K562 (cell line): ENCODE measurements around the gene MOK. TPM values are rescaled to one million over a fixed set of nuclear protein-coding genes. Genes with fewer than 3 reads are reported as not detected.
A peak's percentile ranks its signal among the peaks of the same experiment; 100 is the strongest.

Experiments
- ARNT ChIP-seq, 2 experiments: fragments of 450-650 bp; IDR thresholded peaks; 2 replicates each; pipeline ENCODE4 v1.6.1; 2016; ENCODE audit warnings: mild to moderate bottlenecking in 1 of 2
- CHD1 ChIP-seq: fragments of 200-600 bp; sonication (generic); IDR thresholded peaks from one replicate; pipeline ENCODE4 v1.6.1; 2012; ENCODE audit warnings: mild to moderate bottlenecking, moderate library complexity, low read length, inconsistent platforms
- ELF2 ChIP-seq: fragments of 250-450 bp; sonication (Bioruptor Pico); IDR thresholded peaks from 2 replicates; pipeline ENCODE4 v1.5.0; 2021; ENCODE audit warnings: mild to moderate bottlenecking
- EP300 ChIP-seq: IDR thresholded peaks from 2 replicates; pipeline ENCODE4 v1.6.1; 2012; ENCODE audit warnings: low read length, improper control_type of control experiment
- HDAC1 ChIP-seq, 2 experiments: fragments of 450-650 bp; IDR thresholded peaks; 2 replicates each; pipeline ENCODE4 v1.6.1; 2016 to 2017; ENCODE audit warnings: inconsistent platforms in 1 of 2, mild to moderate bottlenecking in 1 of 2, moderate library complexity in 1 of 2
- KLF13 ChIP-seq: fragments of 450-650 bp; IDR thresholded peaks from 2 replicates; pipeline ENCODE4 v1.6.1; 2016; ENCODE audit warnings: missing genetic modification characterization, low read depth, mild to moderate bottlenecking, missing compliant biosample characterization, moderate library complexity, borderline replicate concordance
- LCOR ChIP-seq: sonication (generic); formaldehyde crosslinking; IDR thresholded peaks from 2 replicates; pipeline ENCODE4 v1.8.0; 2022; ENCODE audit warnings: mild to moderate bottlenecking, missing genetic modification reagents
- SPI1 ChIP-seq: IDR thresholded peaks from 2 replicates; pipeline ENCODE4 v1.6.1; 2011; ENCODE audit warnings: low read depth, low read length, control low read depth, borderline replicate concordance
- ZFP1 ChIP-seq: fragments of 450-650 bp; formaldehyde crosslinking; IDR thresholded peaks from 2 replicates; pipeline ENCODE4 v1.4.0; 2020; ENCODE audit warnings: mild to moderate bottlenecking, mixed read lengths
- ZNF766 ChIP-seq: fragments of 200-800 bp; sonication (Bioruptor generic); conservative IDR thresholded peaks from 2 replicates; pipeline ENCODE4 v1.6.1; 2016; ENCODE audit warnings: missing genetic modification characterization, missing compliant biosample characterization
- polyA plus RNA-seq, 8 experiments: library from polyadenylated mRNA; depleted of rRNA in 4 of 8; stranded (reverse) in 5 of 8; unstranded in 3 of 8; fragments of >200 nt; fragmentation: Nextera tagmentation in 2 of 8; fragmentation: Illumina TruSeq in 1 of 8; extraction: Ambion mirVana in 2 of 8; extraction: Trizol in 1 of 8; gene quantifications; 2 replicates each; pipeline versions ENCODE4 v1.2.1 to v1.2.3, GENCODE V29; 2011 to 2014; ENCODE audit warnings: inconsistent platforms in 1 of 8, missing spikeins in 1 of 8
- total RNA-seq, 7 experiments: library from RNA; depleted of rRNA in 6 of 7; stranded (reverse); fragments of >200 nt in 6 of 7; fragmentation: Illumina TruSeq in 2 of 7; extraction: Trizol in 2 of 7; gene quantifications; 2 replicates each; pipeline versions ENCODE4 v1.2.1 to v1.2.3, GENCODE V29; 2011 to 2021; ENCODE audit warnings: low replicate concordance in 1 of 7
- TF ChIP-seq, protein P1 (sequence below): fragments of 200-600 bp; sonication (generic); IDR thresholded peaks from one replicate; pipeline ENCODE4 v1.6.1; 2012; ENCODE audit warnings: mild to moderate bottlenecking, low read depth, low read length, inconsistent platforms
- TF ChIP-seq, protein P2 (sequence below): fragments of 450-650 bp; IDR thresholded peaks from 2 replicates; pipeline ENCODE4 v1.6.1; 2016; ENCODE audit warnings: low read depth, mild to moderate bottlenecking, moderate library complexity
- TF ChIP-seq, protein P3 (sequence below): fragments of 450-650 bp; formaldehyde crosslinking; IDR thresholded peaks from 2 replicates; pipeline ENCODE4 v1.4.0; 2020; ENCODE audit warnings: mild to moderate bottlenecking, moderate library complexity

The MOK gene
- total and polyA plus RNA-seq, 9 of the 15 experiments (the other 6 are each of a cell fraction or from before 2014, with no cell fraction given): 1.3 to 8.4 (median 5.3) TPM

DNA sequence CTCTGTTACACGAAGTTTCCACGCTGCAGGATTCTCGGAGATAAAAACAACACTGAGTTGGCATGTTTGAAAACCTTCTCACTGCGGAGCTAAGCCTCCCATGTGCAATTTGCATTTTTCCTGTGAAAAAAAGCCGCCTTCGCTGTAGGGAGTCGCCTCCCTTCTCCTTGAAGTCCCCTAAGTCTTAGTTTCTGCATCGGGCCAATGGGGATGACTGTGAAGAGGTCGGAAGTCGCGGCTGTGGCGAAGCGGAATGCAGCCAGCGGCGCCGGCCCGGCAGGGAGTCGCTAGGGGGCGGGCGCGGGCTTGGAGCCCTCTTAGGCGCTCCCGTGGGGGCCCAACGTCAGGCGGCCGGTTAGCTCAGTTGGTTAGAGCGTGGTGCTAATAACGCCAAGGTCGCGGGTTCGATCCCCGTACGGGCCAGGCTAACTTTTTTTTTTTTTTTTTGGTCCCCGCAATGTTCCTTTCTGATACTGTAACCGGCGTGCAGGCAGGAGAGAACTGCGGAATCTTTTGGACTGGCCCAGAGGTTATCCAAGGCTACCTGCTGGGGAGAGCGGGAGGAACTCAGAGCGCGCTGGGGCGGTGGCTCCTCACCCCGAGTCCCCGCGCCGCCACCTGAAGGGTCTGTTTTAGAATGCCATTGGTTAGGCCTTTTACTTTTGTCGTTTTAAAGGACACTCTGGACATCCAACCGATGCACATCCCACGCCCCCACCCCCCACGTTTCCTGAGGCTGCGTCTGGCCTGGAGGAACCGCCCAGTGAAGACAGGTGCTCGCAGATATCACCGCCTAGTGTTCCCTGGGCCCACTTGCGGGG lies 12.0 kb upstream of the MOK start (continued):
- TF ChIP-seq, protein P1, sequence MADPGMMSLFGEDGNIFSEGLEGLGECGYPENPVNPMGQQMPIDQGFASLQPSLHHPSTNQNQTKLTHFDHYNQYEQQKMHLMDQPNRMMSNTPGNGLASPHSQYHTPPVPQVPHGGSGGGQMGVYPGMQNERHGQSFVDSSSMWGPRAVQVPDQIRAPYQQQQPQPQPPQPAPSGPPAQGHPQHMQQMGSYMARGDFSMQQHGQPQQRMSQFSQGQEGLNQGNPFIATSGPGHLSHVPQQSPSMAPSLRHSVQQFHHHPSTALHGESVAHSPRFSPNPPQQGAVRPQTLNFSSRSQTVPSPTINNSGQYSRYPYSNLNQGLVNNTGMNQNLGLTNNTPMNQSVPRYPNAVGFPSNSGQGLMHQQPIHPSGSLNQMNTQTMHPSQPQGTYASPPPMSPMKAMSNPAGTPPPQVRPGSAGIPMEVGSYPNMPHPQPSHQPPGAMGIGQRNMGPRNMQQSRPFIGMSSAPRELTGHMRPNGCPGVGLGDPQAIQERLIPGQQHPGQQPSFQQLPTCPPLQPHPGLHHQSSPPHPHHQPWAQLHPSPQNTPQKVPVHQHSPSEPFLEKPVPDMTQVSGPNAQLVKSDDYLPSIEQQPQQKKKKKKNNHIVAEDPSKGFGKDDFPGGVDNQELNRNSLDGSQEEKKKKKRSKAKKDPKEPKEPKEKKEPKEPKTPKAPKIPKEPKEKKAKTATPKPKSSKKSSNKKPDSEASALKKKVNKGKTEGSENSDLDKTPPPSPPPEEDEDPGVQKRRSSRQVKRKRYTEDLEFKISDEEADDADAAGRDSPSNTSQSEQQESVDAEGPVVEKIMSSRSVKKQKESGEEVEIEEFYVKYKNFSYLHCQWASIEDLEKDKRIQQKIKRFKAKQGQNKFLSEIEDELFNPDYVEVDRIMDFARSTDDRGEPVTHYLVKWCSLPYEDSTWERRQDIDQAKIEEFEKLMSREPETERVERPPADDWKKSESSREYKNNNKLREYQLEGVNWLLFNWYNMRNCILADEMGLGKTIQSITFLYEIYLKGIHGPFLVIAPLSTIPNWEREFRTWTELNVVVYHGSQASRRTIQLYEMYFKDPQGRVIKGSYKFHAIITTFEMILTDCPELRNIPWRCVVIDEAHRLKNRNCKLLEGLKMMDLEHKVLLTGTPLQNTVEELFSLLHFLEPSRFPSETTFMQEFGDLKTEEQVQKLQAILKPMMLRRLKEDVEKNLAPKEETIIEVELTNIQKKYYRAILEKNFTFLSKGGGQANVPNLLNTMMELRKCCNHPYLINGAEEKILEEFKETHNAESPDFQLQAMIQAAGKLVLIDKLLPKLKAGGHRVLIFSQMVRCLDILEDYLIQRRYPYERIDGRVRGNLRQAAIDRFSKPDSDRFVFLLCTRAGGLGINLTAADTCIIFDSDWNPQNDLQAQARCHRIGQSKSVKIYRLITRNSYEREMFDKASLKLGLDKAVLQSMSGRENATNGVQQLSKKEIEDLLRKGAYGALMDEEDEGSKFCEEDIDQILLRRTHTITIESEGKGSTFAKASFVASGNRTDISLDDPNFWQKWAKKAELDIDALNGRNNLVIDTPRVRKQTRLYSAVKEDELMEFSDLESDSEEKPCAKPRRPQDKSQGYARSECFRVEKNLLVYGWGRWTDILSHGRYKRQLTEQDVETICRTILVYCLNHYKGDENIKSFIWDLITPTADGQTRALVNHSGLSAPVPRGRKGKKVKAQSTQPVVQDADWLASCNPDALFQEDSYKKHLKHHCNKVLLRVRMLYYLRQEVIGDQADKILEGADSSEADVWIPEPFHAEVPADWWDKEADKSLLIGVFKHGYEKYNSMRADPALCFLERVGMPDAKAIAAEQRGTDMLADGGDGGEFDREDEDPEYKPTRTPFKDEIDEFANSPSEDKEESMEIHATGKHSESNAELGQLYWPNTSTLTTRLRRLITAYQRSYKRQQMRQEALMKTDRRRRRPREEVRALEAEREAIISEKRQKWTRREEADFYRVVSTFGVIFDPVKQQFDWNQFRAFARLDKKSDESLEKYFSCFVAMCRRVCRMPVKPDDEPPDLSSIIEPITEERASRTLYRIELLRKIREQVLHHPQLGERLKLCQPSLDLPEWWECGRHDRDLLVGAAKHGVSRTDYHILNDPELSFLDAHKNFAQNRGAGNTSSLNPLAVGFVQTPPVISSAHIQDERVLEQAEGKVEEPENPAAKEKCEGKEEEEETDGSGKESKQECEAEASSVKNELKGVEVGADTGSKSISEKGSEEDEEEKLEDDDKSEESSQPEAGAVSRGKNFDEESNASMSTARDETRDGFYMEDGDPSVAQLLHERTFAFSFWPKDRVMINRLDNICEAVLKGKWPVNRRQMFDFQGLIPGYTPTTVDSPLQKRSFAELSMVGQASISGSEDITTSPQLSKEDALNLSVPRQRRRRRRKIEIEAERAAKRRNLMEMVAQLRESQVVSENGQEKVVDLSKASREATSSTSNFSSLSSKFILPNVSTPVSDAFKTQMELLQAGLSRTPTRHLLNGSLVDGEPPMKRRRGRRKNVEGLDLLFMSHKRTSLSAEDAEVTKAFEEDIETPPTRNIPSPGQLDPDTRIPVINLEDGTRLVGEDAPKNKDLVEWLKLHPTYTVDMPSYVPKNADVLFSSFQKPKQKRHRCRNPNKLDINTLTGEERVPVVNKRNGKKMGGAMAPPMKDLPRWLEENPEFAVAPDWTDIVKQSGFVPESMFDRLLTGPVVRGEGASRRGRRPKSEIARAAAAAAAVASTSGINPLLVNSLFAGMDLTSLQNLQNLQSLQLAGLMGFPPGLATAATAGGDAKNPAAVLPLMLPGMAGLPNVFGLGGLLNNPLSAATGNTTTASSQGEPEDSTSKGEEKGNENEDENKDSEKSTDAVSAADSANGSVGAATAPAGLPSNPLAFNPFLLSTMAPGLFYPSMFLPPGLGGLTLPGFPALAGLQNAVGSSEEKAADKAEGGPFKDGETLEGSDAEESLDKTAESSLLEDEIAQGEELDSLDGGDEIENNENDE: no peak
- TF ChIP-seq, protein P2, sequence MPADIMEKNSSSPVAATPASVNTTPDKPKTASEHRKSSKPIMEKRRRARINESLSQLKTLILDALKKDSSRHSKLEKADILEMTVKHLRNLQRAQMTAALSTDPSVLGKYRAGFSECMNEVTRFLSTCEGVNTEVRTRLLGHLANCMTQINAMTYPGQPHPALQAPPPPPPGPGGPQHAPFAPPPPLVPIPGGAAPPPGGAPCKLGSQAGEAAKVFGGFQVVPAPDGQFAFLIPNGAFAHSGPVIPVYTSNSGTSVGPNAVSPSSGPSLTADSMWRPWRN: no peak
- TF ChIP-seq EP300 (peak; percentile 18; the same call in 1 of the 2 replicates), LCOR (CRISPR knock-in tag) (no peak), ARNT (IDR thresholded peaks at IDR 0.05) (no peak), ZFP1 (CRISPR knock-in tag) (no peak), CHD1 (no peak), ELF2 (CRISPR knock-in tag) (no peak), KLF13 (tag) (peak; percentile 69; the same call in 1 of the 2 replicates), SPI1 (no peak), HDAC1 (IDR thresholded peaks at IDR 0.05) (peak in 1 of 2 experiments; percentile 97; a peak in 2 of 4 replicates), ZNF766 (CRISPR knock-in tag) (no peak)
- TF ChIP-seq, protein P3, sequence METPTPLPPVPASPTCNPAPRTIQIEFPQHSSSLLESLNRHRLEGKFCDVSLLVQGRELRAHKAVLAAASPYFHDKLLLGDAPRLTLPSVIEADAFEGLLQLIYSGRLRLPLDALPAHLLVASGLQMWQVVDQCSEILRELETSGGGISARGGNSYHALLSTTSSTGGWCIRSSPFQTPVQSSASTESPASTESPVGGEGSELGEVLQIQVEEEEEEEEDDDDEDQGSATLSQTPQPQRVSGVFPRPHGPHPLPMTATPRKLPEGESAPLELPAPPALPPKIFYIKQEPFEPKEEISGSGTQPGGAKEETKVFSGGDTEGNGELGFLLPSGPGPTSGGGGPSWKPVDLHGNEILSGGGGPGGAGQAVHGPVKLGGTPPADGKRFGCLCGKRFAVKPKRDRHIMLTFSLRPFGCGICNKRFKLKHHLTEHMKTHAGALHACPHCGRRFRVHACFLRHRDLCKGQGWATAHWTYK (CRISPR knock-in tag): no peak
